GM06990 (cell line): ENCODE data around the gene UBAC2.

Experiments used
- DNase-seq: peaks from one replicate; pipeline ENCODE4 v3.0.0-alpha.2; 2011; ENCODE audit not compliant: insufficient read length; ENCODE audit errors: extremely low read depth
- H3K27me3 ChIP-seq: replicated peaks from 2 replicates; pipeline ENCODE4 v1.6.0; 2011; ENCODE audit warnings: low read length; ENCODE audit not compliant: control insufficient read depth, insufficient read depth
- H3K36me3 ChIP-seq: 2 replicates; pipeline ENCODE4 v1.5.1; 2011; ENCODE audit warnings: low read length; ENCODE audit not compliant: control insufficient read depth, insufficient read depth
- H3K4me3 ChIP-seq: replicated peaks from 2 replicates; pipeline ENCODE4 v1.5.1; 2011; ENCODE audit warnings: low read depth, mild to moderate bottlenecking, control low read depth, low read length
- TF ChIP-seq, protein P1 (sequence below): IDR thresholded peaks from 2 replicates; pipeline ENCODE4 v1.5.1; 2011; ENCODE audit warnings: low read length, control low read depth, mild to moderate bottlenecking, inconsistent platforms; ENCODE audit not compliant: insufficient read depth, poor library complexity, severe bottlenecking

Gene UBAC2

DNA sequence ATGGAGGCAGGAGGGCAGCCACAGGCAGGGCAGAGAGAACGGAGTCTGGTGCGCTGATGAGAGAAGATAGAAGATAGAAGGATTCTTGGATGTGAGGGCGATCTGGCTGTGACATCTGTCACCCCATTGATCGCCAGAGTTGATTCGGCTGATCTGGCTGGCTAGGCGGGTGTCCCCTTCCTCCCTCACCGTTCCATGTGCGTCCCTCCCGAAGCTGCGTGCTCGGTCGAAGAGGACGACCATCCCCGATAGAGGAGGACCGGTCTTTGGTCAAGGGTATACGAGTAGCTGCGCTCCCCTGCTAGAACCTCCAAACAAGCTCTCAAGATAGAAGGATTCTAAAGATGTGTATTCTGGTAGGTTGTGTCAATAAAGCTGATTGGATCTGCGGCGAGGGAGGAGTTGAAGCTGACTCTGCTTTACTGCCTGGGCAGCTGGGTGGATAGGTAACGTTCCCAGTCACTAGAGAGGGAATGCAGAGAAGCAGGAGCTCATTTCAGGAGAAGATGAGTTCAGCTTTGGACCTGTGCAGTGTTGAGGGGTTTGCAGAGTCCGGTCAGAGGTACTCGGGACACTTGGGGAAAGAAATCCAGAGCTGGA lies 5.1 kb downstream of the UBAC2 start:
- TF ChIP-seq, protein P1, sequence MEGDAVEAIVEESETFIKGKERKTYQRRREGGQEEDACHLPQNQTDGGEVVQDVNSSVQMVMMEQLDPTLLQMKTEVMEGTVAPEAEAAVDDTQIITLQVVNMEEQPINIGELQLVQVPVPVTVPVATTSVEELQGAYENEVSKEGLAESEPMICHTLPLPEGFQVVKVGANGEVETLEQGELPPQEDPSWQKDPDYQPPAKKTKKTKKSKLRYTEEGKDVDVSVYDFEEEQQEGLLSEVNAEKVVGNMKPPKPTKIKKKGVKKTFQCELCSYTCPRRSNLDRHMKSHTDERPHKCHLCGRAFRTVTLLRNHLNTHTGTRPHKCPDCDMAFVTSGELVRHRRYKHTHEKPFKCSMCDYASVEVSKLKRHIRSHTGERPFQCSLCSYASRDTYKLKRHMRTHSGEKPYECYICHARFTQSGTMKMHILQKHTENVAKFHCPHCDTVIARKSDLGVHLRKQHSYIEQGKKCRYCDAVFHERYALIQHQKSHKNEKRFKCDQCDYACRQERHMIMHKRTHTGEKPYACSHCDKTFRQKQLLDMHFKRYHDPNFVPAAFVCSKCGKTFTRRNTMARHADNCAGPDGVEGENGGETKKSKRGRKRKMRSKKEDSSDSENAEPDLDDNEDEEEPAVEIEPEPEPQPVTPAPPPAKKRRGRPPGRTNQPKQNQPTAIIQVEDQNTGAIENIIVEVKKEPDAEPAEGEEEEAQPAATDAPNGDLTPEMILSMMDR, result no peak
- DNase-seq, result no peak
- no peaks in the 10 kb centered on the region; the same call in 1 of the 2 replicates for H3K36me3 ChIP-seq
- no peaks in the 10 kb centered on the region for H3K27me3 ChIP-seq
- no peak overlapping the region for H3K4me3 ChIP-seq

GRCh38 chr13:99206226-99206625 lies 5.6 kb downstream of the UBAC2 start:
- H3K36me3 ChIP-seq, result no peaks in the 10 kb centered on the region; the same call in 1 of the 2 replicates
- DNase-seq, result no peak
- H3K4me3 ChIP-seq, result no peak overlapping the region
- H3K27me3 ChIP-seq, result no peaks in the 10 kb centered on the region
- TF ChIP-seq, protein P1, result no peak

DNA sequence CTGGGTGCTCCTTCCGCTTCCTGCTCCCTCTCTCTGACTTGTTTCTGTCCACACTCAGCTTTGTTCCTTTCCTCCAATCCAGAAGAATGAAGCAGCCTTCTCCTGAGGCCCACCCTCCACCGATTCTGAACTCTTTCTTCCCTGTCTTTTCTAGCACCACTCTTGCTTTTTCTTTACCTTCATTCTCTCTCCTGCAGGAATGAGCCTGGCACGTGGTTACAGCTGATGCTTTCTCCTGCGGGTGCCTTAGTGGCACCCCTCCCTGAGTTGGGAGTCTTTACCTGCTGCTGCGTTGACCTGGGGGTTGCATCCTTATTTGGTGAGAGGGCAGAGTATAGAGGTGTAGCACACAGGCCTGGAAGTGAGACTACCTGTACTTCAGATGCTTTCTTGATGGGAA lies 6.2 kb downstream of the UBAC2 start:
- Histone ChIP-seq H3K27me3 (no peaks in the 10 kb centered on the region), H3K4me3 (no peak overlapping the region), H3K36me3 (no peaks in the 10 kb centered on the region; the same call in none of the 2 replicates)
- DNase-seq, result no peak
- TF ChIP-seq, protein P1, result no peak

- Histone ChIP-seq H3K4me3 (no peak overlapping the region), H3K36me3 (no peaks in the 10 kb centered on the region; the same call in none of the 2 replicates), H3K27me3 (no peaks in the 10 kb centered on the region)
- TF ChIP-seq, protein P1, result no peak
- DNase-seq, result no peak
Measured at GRCh38 chr13:99207511-99207910, 6.9 kb downstream of the UBAC2 start.

GRCh38 chr13:99208185-99208584 lies 7.5 kb downstream of the UBAC2 start:
- Histone ChIP-seq H3K36me3 (no peaks in the 10 kb centered on the region; the same call in none of the 2 replicates), H3K27me3 (no peaks in the 10 kb centered on the region), H3K4me3 (no peak overlapping the region)
- DNase-seq, result no peak
- TF ChIP-seq, protein P1, result no peak
